Endodermal cell (in vitro differentiated cells): ENCODE results near the gene PPIA. TPM values are rescaled to one million over a fixed set of nuclear protein-coding genes. Genes with fewer than 3 reads are reported as not detected.

ENCODE experiments used
- DNase-seq: peaks from one replicate; pipeline ENCODE4 v3.0.0-alpha.2; 2017
- H3K27ac ChIP-seq: 2 replicates; pipeline ENCODE4 v1.5.1; 2013; ENCODE audit warnings: mild to moderate bottlenecking, low read depth, low read length, moderate library complexity
- H3K27me3 ChIP-seq: 2 replicates; pipeline ENCODE4 v1.6.1; 2013; ENCODE audit warnings: mild to moderate bottlenecking, low read length, moderate library complexity; ENCODE audit not compliant: insufficient read depth, control insufficient read depth, poor library complexity, severe bottlenecking
- H3K36me3 ChIP-seq: 2 replicates; pipeline ENCODE4 v1.7.0; 2013; ENCODE audit warnings: mild to moderate bottlenecking, low read length, moderate library complexity; ENCODE audit not compliant: control insufficient read depth, insufficient read depth
- H3K4me1 ChIP-seq: one replicate; pipeline ENCODE4 v1.7.0; 2013; ENCODE audit warnings: low read length; ENCODE audit not compliant: control insufficient read depth, insufficient read depth
- H3K4me3 ChIP-seq: 2 replicates; pipeline ENCODE4 v1.5.1; 2013; ENCODE audit warnings: mild to moderate bottlenecking, low read length, moderate library complexity
- H3K9ac ChIP-seq: 2 replicates; pipeline ENCODE4 v1.6.1; 2013; ENCODE audit warnings: mild to moderate bottlenecking, low read length, moderate library complexity; ENCODE audit not compliant: poor library complexity, severe bottlenecking; ENCODE audit errors: extremely low read depth
- H3K9me3 ChIP-seq: 2 replicates; pipeline ENCODE4 v1.6.1; 2013; ENCODE audit warnings: mild to moderate bottlenecking, low read length, moderate library complexity; ENCODE audit not compliant: control insufficient read depth
- H3K27ac Mint-ChIP-seq: 2 replicates; pipeline ENCODE4 v1.8.0; 2020; ENCODE audit warnings: mixed read lengths
- H3K27me3 Mint-ChIP-seq: 2 replicates; pipeline ENCODE4 v1.8.0; 2021; ENCODE audit warnings: mild to moderate bottlenecking, mixed read lengths; ENCODE audit not compliant: insufficient read depth
- H3K36me3 Mint-ChIP-seq: 2 replicates; pipeline ENCODE4 v1.8.0; 2020; ENCODE audit warnings: low read depth, mixed read lengths
- H3K4me1 Mint-ChIP-seq: 2 replicates; pipeline ENCODE4 v1.8.0; 2020; ENCODE audit warnings: mixed read lengths
- H3K4me3 Mint-ChIP-seq: 2 replicates; pipeline ENCODE4 v1.8.0; 2020; ENCODE audit warnings: mild to moderate bottlenecking, moderate library complexity, mixed read lengths
- H3K9me3 Mint-ChIP-seq: 2 replicates; pipeline ENCODE4 v1.8.0; 2020; ENCODE audit warnings: mild to moderate bottlenecking, mixed read lengths
- CTCF ChIP-seq: fragments of 200-600 bp; sonication (generic); conservative IDR thresholded peaks from 2 replicates; pipeline ENCODE4 v1.5.0; 2021; ENCODE audit warnings: antibody characterized with exemption, mild to moderate bottlenecking
- WGBS, 2 experiments: methylation state at CpG; one replicate each; pipeline versions ENCODE4 v1.1.5 to v1.1.7; 2013; ENCODE audit warnings: missing lambda C conversion rate in 2 of 2, mixed read lengths in 1 of 2; ENCODE audit not compliant: insufficient coverage in 1 of 2, insufficient read length in 1 of 2; 5-methylcytosine and 5-hydroxymethylcytosine counted together
- total RNA-seq, 2 donors: library from RNA; stranded (reverse); fragmentation: NEBNext Ultra II Directional in 1 of 2; extraction: Animal tissue kit (Norgen Biotek cat#: 25700) in 1 of 2; gene quantifications; 2 replicates in 1 of 2; 3 replicates in 1 of 2; pipeline ENCODE4 v1.2.1, GENCODE V29; 2021

PPIA gene
- total RNA-seq, 2 donors from 2014 or later: 1,857 to 1,899 TPM

DNA sequence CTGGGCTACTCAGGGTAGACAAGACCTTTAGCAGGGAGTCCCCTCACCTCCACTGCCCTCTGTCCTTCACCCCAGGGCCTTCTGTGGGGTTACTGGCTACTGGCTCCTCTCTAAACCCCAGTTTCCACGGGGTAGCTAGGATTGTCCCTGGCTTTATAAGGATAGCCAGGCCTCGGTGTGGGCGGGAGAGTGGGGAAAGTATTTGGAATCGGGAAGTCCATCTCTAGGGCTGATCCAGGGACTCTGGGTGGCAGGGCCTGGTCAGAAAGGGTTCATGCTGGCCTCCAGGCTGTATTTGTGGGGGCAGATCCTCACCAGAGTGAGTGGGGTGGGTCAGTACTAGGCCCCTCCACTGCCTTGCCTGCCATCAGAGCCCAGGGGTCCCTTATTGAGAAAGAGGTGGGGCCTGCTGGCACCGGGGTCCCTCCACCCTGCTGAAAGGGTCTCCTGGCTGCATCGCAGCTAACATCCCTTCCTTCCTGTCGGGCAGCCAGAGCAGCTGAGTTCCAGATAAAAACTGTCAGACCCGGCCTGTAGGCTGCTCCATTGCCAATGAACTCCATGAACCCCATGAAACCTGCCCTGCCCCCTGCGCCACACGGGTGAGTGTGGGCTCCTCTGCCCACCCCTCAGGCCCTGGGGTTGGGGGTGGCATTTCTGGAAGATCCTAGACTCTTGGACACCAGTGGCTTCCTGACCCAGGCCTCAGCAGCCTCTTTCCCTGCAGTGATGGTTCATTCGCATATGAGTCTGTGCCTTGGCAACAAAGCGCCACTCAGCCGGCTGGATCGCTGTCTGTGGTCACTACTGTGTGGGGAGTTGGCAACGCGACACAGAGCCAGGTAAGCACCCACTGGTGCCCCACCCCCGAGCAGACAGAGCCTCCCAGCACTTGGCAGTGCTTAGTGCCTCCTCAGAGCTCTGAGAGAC is 40.5 kb upstream of the PPIA start:
- Mint-ChIP-seq H3K9me3 (no peaks in the 10 kb centered on the region), H3K27ac (no peak overlapping the region)

GRCh38 chr7:44756904-44757303 is 39.6 kb upstream of the PPIA start:
- no peak overlapping the region for H3K4me3 Mint-ChIP-seq
- Histone ChIP-seq H3K4me3 (no peak overlapping the region), H3K9ac (no peak overlapping the region), H3K36me3 (peaks cover 1% of the 10 kb centered on the region), H3K27ac (no peak overlapping the region), H3K9me3 (no peaks in the 10 kb centered on the region), H3K4me1 (no peaks in the 10 kb centered on the region), H3K27me3 (no peaks in the 10 kb centered on the region)
- no peak overlapping the region for H3K27ac Mint-ChIP-seq
- no peak for TF ChIP-seq CTCF
- DNase-seq: no peak
- H3K27me3 Mint-ChIP-seq: no peaks in the 10 kb centered on the region
- peaks cover 22% of the 10 kb centered on the region for H3K36me3 Mint-ChIP-seq
- H3K9me3 Mint-ChIP-seq: no peaks in the 10 kb centered on the region
- 97 to 100% methylated on average over 6 to 12 of the region's 12 CpGs for WGBS, 2 experiments
- H3K4me1 Mint-ChIP-seq: no peaks in the 10 kb centered on the region

More for the DNA sequence above, 40.5 kb upstream of the PPIA start:
- H3K36me3 Mint-ChIP-seq: peaks cover 22% of the 10 kb centered on the region
- Histone ChIP-seq H3K9me3 (no peaks in the 10 kb centered on the region), H3K9ac (no peak overlapping the region), H3K27ac (no peak overlapping the region), H3K36me3 (no peaks in the 10 kb centered on the region), H3K4me1 (no peaks in the 10 kb centered on the region), H3K27me3 (no peaks in the 10 kb centered on the region), H3K4me3 (no peak overlapping the region)
- no peaks in the 10 kb centered on the region for H3K4me1 Mint-ChIP-seq
- DNase-seq: no peak
- H3K4me3 Mint-ChIP-seq: no peak overlapping the region
- TF ChIP-seq CTCF: no peak
- H3K27me3 Mint-ChIP-seq: no peaks in the 10 kb centered on the region
- 91 to 92% methylated on average over 15 to 17 of the region's 17 CpGs for WGBS, 2 experiments

DNA sequence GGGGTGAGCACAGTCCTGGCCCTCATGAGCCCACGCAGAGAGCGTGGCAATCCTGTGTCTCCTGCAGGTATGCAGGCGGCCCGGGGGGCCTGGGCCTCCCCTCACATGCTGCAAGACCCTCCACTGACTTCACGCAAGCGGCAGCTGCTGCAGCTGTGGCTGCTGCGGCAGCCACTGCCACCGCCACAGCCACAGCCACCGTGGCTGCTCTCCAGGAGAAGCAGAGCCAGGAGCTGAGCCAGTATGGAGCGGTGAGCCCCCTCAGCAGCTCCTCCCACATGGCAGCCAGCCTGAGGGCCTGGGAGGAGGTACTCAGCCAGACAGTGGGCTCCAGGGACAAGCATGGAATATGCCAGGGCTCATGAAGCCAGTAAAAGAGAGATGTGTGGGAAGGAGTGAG is 39.2 kb upstream of the PPIA start:
- H3K4me1 Mint-ChIP-seq: no peaks in the 10 kb centered on the region
- no peak overlapping the region for H3K27ac Mint-ChIP-seq
- Histone ChIP-seq H3K4me3 (no peak overlapping the region), H3K9me3 (no peaks in the 10 kb centered on the region), H3K4me1 (no peaks in the 10 kb centered on the region), H3K27ac (no peak overlapping the region), H3K27me3 (no peaks in the 10 kb centered on the region), H3K36me3 (peaks cover 5% of the 10 kb centered on the region), H3K9ac (no peak overlapping the region)
- 93 to 100% methylated on average over 2 to 10 of the region's 10 CpGs for WGBS, 2 experiments
- H3K9me3 Mint-ChIP-seq: no peaks in the 10 kb centered on the region
- no peak overlapping the region for H3K4me3 Mint-ChIP-seq
- no peak for DNase-seq
- peaks cover 25% of the 10 kb centered on the region for H3K36me3 Mint-ChIP-seq
- no peaks in the 10 kb centered on the region for H3K27me3 Mint-ChIP-seq
- no peak for TF ChIP-seq CTCF
